ENCODE results near the gene CHRNA4.

- TF ChIP-seq CTCF (IDR thresholded peaks at IDR 0.05): no peak
- TF ChIP-seq POLR2A (IDR thresholded peaks at IDR 0.05): no peak
- TF ChIP-seq EP300 (IDR thresholded peaks at IDR 0.05): no peak
These were observed 6.4 kb upstream of the CHRNA4 start for GRCh38 chr20:63367446-63368055.
